Activated T-cell treated with anti-CD3 and anti-CD28 coated beads, Interleukin-2, amount 50 U/mL, for 48 hours (primary cell): ENCODE results near the gene MINDY4.

ENCODE experiments used
- DNase-seq, 2 experiments: peaks; one replicate each; pipeline ENCODE4 v3.0.0-alpha.2; 2020

The MINDY4 gene

DNA sequence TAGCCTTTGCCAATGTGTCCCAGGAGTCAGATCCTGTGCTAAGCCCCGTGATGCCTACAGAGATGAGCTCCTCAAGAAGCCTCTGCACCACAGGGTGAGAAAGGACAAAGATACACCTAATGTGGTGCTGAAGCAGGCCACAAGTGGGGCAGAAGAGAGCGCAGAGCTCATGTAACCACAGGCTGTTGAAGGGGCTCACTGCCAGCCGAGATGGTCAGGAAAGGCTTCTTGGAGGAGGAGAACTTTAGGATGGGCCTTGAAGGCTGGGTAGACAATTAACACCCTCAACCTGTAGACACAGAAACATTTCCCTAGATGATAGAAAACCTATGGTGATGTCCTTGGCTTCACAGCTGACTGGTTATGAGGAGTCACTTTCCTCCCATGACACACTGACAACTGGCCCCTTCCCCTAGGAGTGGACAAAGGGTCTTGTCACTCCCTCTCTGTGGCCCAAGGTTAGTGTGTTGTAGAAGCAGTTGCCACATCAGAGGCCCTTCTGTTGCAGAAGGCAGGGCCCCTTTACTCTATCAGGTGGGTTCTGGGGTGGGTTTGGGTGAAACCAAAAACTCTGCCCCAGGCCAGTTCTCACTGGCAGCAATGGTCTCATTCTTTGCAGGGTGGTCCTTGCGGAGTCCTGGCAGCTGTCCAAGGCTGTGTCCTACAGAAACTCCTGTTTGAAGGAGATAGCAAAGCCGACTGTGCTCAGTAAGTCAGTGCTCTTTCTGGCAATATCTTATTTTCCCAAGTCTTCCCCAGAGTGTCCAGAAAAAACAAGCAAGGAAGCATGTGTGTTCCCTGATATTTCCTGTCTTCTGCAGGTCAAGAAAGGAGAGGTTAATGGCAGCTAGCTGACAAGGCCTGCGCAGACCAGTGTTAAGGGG, 69.2 kb downstream of the MINDY4 start:
- DNase-seq = no peak

DNA sequence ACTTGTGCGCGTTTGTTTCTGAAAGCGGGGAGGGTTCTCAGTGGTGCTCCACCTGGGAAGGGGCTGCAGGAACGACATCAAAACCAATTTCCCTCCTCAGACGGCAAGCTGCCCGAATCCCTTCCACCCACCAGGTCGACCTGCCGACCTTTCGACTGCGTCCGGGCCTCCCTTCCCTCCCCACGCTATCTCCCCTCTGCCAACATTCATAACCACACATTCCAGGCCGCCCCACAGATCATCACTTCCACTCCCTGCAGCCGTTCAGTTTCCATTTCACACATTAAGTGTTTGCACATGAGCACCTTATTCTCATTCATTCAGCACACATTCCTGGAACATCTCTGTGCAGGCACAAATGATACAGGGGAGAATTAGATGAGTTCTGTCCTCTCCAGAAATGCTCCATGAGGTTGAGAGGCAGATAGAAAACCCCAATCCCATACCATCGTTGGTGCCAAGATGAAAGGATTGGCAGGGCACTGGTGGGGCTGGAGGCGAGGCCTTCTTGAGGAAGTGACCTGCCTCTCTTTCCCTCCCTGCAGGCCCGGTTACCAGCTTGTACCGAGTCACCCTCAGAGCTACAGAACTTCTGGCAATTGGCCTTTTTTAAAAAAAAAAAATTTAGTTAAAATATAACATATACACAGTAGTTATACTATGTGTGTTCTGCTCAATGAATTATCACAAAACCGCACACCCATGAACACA, 70.0 kb downstream of the MINDY4 start:
- DNase-seq = no peak

DNA sequence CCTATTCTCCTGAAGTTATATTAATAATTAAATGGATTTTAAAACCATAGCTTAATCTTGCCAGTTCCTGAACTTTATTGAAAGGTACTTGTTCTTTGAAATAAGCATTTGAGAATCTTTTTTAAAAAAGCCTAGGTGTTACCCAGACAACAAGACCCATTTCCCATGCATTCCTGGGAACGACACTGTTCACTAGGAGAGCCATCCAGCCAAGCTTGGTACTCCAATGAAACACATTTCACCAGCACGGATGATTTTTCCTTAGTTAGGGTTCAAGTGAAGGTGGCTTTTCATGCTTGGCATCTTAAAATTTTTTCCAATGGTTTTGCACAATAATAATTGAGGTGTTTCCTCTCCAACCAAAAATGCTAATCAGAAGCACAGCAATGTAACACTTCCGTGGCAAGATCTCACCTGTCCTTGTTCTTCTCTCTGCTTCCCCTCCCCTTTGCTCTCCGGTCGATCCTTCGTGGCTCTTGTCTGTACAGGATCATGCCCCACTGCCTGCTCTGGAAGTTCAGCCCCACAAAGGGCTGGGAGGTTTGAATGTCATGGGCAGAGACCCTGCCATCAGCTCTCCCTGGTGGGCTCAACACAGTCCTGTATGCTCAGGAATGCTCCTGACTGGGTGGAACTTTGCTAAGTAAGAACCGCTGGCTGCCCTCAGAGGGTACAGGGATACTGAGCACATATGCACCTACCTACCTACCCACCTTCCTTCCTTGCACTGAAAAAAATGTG, 70.8 kb downstream of the MINDY4 start:
- no peak for DNase-seq

DNA sequence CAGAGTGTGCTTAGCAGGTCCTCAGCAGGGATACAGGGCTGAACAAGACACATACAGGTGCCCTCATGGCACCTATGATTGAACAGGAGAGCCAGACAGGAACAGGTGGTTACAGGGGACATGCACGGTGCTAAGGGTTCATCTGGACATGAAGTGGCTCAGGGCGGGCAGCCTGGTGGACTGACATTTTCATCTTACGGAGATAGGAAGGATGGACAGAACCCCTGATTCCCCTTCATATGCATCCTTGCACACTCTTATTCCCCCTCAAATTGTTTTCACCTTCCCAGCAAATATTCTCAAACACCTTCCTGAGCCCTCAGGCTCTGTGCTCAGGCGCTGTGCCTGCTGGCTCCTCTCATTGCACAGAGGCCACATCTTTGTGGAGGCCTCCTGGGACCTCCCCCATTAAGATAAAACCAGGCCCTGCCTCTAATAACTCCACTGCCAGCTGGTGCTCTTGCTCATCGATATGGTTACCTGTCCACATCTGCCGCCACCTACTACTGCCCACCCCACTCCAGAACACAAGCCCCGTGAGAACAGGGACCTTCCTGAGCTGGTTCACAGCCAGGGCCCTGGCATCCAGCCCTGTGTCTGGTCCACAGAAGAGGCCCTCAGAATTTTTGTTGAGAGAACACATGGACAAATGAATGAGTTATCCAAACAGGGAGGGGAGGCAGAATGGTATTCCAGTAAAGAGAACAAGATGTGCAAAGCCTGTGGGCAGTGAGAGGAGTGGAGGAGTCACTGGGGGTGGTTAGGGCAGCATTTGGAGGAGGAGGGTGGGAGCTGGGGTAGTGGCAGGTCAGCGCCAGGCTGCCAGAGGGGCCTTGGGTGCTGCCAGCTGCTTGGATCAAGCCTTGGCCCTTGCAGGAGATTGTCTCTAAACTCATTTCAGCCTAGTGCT, 71.6 kb downstream of the MINDY4 start:
- no peak for DNase-seq

DNA sequence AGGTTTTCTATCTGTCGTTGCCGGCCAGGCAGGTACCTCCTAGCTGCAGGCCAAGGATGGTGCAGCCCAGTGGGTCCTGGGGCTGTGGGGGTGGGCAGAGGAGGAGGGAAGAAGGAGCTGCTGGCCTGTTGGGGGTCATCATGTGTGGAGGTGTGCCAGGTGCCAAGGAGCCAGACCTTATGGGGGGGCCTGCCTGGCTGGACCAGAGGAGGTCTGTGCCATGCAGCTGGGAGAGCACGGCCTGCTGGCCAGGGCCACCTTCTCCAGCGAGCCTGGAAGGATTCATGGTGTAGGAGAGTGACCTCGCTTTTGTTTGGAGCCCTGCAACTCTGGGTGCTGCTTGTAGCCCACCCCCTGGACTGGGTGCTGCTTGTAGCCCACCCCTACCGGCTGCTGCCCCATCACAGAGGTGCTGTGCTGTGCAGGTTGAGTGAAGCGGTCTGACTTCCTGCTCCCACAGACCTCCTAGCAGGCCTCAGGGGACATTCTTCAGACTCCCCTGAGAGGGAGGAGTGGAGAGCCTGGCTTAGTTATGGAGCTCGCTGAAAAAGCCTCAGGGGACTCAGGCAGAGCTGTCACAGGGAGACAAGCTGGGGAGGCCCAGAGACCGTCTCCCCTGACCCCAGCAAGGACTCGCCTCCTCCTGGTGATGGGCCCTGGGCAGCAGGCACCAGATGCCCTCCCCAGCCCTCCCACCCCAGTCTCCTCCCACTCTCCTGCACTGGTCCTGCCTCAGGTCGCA, 72.7 kb downstream of the MINDY4 start:
- DNase-seq = no peak

DNA sequence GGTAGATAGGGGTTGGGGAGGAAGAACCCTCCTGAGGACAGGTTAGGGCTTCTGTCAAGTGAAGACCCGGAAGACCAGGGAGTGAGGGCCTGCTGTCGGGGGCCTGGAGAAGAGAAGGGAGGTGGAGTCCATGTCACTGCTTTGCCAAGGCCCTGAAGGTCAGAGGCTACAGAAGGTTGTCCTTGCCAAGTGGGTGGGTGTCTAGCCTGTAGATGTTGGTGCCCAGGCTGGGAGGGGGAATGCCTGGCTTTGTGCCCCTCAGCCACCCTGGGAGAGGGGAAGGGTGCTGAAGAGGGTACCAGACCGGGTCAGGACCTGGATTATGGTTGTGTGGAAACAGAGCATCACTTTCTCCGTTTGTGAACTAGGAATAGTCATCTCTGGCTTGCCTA, 73.3 kb downstream of the MINDY4 start:
- DNase-seq = no peak

DNA sequence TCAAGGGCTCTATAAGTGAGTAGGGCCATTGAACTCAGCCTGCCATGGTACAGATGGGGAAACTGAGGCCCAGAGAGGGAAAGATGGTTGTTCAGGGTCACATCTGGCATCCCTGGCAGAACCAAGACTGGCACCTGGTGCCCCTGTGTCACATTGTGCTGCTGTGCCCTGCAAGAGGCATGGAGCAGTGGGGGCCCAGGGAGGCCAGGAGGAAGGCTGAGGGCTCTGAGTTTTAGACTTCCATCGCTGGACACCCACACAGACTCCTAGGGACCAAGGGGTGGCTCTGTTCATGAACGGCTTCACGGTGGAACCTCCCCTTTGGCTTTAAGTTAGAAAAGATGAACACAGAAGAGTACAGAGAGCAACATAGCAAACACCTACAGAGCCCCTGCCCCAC, 73.7 kb downstream of the MINDY4 start:
- no peak for DNase-seq

DNA sequence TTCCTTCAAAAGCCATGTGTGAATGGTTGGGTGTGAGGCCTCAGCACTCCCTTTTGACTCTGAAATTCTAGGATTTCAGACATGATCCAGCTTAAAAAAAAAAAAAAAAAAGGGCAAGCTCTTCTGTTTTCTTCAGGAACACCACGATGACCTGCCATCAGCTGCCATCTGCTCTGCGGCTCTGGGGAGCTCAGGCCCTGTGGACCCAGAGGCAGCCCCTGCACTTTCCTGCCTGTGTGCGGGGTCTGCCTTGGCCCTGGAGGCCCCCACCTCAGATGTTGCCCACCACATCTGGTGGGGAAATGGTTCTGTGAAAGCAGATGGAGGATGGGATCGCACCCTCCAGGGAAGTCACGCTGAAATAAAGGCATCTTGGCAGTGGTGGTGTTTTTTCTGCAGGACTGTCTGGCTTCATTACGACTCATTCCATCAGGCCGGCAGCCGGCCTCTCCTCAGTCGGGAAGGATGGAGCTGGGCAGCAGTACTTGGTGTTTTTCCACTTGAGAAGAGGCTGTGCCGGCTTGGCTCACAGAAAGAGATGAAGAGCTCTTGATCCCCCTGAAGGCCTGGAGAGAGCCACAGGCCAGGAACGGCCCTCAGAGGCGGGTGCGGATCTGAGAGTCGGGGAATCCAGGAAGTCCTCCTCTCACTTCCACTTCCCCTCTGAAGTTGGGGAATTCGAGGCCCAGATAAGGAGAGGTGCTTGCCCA, 74.4 kb downstream of the MINDY4 start:
- no peak for DNase-seq

DNA sequence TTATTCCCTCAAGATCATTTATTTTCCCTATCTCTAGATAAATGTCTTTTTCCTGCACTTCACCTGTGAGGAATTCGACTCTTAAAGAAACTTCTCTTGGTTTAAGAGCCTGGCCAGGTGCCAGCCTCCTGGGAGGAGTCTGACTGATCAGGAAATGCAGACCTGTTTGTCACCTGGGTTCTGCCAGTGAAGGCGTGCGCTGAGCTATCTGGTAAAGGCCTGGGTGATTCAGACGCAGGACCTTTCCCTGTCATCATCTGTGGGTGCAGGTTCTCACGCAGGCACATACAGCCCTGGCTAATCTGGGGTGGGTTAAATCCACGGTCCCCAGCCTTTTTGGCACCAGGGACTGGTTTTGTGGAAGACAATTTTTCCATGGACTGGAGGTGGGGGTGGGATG, 75.2 kb downstream of the MINDY4 start:
- DNase-seq = no peak

DNA sequence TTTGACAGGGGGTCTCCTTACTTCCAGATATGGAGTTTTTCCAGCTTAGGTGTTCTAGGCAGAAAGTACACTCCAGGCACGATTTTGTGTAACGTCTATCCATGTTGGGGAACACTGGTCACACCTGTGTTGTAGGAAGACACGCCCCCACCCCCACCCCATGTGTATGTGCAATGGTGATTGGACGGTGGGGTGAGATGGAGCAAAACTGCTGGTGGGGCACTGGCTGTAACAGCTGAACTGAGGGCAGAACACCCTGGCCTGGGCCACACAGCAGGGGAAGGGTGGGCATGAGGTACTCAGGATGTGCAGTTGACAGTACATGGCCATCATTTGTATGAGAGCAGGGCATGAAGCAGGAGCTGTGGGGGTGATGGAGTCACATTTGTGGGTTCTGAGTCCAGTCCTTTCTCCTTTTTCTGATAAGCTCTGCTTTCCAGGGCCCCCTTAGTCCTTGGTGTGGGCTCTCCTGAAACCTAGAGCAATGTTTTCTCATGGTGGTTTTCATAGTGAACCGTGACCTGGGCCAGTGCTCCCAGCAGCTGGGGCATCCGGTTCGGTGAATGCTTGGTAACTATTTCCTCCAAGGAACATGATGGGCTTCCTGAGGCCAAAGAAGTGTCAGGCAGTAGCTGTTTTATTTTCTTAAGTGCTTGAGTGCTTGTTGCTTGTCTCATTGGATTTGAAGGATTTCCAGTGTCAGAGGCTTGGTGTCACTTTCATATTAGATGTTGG, 77.1 kb downstream of the MINDY4 start:
- no peak for DNase-seq

DNA sequence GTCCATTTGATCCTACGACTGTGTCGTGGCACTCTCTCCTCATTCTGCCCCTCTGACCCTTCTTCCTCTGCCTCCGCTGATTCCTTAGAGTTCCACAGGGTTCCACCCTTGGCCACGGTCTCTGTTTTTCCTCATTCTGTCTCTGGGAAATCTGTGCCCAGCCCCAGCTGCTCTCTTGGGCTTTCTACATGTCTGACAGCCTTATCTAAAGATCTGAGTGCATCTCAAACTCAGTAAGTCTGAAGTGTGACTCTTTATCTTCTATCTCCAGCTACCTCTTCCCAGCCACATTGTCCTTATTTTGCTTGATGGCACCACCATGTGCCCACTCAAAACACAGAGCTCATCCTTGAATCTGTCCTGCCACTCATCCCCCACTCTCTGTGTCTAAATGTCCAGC, 78.3 kb downstream of the MINDY4 start:
- DNase-seq = no peak

DNA sequence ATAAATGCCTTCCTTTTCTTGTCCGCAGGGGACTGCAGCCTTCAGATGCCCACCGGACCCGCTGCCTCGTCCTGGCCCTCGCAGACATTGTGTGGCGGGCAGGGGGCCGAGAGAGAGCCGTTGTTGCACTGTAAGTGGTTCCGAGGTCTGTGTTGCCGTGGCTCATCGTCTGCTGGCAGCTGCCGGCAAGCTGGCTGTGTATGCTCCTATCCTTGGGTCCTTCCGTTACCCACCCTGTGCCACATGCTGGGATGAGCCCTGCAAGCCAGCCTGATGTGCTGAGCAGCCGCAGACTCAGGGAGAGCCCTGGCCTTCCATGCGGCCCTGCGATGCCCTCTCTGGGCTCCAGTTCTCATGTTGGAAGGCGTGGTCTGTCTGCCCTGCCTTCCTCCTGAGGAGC, 79.2 kb downstream of the MINDY4 start:
- no peak for DNase-seq

DNA sequence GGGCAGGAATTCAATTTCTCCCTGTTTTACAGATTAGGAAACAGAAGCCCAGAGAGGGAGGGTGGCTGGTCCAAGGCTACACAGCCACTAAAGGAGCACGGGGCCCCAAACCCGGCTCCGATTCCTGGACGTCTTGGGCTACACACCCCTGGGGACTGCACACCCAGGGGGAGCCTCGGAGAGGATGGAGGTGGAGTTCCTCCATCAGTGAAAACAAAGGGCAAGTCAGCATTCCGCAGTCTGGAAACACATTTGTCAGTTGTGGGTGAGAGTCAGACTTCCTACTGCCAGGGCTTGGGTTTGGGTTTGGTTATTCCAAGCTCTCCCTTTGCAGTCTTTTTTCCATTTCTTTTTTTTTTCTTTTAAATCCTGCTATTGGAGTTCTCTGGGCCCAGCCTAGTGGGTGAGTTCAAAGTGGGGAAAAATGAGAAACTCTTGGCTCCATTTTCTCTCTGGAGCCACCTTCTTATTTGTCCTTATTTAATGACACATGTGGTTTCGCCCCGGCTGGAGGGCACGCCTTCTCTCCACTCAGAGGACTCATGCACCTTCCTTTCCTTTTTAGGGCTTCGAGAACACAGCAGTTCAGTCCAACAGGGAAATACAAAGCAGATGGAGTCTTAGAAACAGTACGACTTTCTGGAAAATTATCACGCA, 80.6 kb downstream of the MINDY4 start:
- no peak for DNase-seq

DNA sequence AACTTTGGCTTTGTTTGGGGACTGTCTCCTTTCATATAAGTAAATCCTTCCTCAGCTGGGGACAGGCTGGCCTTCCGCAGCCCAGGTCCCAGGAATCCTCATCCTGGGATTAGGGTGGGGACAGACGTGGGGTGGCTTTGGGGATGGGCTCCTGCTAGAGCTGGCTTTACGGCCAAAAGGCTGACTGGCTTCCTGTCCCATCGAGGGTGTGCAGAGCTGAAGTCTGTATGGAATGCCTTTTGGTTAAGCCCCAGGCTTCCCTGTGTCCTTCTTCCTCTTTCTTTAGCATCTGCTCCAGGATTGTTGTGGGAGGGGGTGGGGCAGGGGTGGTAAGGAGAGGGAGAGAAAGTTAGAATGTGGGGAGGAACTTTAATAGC, 81.1 kb downstream of the MINDY4 start:
- no peak for DNase-seq

DNA sequence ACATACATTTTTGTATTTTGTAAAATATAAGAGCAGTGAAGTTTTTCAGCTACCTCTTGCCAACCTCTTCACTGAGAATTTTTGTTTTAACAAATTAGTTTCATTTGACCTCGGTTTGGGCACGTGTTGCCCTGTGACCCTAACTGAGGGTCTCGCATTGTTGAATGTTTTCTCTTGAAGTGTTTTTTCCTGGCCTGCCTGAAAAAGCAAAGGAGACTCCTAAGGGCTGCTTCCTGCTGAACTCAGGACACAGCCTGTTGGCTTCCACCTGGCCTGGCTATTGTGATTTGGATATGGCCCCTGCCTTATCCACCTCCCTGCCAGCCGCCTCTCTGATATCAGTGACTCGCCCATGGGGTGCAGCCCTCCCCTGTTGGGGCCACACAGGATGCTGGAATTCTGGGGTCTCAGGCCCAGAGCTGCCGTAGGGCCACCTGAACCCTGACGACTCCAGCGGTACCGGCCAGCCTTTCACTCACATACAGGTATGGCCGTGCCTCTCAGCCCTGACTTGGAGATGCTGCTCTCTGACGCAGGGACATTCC, 81.6 kb downstream of the MINDY4 start:
- no peak for DNase-seq

DNA sequence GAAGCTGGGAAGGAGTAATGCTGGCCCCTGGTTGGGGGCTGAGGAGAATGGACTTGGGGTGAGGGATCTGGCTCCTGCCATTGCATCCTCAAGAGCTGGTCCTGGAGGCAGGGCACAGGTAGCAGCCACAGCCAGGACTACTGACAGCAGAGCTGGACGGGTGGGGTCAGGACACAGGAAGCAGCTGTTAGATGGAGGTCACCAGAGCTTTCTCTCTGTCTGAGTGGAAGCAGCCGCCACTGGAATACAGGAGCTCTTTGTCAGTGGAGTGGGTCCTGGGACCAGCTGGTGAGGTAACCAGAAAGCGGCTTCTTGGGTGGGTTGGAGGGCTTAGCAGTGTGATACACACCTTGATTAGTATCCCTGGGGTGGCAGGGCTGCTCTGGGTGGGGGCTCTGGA, 82.4 kb downstream of the MINDY4 start:
- no peak for DNase-seq

DNA sequence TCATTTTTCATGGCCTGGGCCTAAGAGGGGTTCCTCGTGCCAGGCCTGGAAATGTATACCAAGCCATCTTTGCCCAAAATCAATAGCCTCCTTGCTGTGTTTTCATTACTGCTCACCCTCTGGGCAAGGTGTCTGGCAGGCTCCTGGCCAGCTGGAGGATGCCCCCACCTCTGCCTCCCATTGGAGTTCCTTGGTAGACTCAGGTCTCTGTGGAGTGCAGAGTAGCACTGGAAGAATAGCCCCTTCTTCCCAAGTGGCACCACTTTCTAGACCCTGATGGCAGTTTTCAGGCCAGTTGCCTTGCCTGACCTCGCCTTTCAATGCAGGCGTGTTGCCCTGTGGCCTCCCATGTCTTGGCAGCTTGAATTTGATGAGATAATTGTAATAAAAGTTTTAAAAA, 84.7 kb downstream of the MINDY4 start:
- no peak for DNase-seq

DNA sequence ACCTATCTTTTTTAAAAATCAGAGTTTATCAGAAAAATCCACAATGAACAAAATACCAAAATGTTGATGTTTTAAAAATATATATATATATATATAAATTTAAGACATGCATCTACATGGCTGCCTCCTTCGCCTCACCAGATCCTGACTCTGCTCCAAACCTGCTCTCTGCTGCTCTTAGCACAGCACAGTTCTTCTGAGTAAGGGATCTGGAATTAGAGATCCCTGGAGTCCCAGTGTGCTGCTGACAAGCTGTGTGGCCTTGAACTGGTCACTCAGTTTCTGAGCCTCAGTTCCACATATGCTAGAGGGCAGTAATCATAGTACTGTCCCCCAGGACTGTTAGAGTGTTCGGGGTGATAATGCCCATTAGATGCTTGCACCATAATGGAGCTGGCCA, 87.4 kb downstream of the MINDY4 start:
- DNase-seq = no peak

DNA sequence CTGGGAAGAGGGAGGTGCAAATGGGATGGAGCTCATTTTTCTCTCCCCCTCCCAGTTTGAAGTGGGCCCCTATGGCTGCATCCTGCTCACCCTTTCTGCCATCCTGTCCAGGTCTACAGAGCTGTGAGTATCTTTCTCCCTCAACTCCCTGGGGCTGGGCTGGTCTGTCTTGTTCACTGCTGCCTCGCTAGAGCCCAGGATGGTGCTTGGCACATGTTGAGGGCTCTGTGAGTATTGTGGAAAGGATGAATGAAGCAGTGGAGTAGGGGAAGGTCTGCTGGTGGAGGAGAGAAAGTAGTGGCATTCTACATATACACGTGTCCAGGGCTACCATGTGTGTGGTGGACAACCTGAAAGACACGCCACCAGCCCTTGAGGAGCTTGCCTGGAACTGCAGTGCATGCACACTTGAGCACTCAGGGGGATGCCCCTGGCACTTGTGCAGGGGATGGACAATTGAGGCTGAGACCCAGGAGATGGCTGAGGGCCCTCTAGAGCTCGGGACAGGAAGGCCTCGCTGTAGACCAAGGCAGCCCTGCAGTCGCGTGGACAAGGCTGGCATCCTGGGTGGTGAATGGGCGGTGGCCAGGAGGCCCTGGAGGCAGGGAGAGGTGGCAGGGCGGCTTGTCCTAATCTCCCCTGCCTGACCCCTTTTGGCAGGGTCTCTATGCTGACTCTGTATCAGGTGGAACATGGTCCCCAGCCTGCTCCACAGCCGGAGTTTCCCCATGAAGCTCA, 88.2 kb downstream of the MINDY4 start:
- no peak for DNase-seq
